NCI-H1417 (cell line): ENCODE measurements around the gene CACNA1C.
A peak's percentile ranks its signal among the peaks of the same experiment; 100 is the strongest.

Source experiments
- DNase-seq, 3 experiments: peaks; one replicate each; lab custom pipeline; 2025; lab: John Stamatoyannopoulos, UW

Gene CACNA1C

DNA sequence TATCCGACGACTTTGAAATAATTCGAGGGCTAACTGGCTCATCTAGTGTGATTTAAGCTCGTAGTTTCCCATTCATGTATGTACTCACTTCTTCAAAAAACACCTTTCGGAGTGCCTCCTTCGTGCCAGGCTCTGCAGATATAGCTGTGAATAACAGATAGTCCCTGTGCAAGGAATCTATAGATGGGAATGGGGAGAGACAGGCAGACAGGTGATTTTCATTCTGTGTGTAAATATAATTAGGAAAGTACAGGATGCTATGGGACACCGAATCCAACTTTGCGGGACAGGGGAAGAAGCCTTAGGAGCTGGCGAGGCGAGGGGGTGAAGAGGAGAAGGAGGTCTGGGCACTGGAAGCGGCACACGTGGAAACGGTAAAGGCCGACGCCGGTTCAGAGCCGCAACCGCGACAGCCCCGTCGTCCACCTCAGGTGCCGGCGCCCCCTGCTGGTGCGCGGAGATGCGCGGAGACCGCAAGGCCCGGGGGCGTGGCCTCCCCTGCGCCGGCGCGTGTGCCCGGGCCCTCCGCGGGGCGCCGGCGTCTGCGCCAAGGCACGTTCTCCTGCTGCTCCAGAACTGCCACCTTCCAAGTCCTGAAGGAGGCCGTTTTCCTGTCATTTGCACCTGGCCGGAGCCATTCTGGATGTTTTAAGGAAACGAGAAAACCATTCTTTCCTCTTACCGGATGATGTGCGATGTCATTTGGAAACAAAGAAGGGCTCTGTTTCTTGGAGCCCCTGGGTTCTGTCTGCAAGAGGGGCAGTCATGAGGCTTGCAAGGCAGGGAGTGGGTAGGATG is 18.0 kb upstream of the CACNA1C start:
- peak; percentile 92 to 94 (median 93) for DNase-seq

DNA sequence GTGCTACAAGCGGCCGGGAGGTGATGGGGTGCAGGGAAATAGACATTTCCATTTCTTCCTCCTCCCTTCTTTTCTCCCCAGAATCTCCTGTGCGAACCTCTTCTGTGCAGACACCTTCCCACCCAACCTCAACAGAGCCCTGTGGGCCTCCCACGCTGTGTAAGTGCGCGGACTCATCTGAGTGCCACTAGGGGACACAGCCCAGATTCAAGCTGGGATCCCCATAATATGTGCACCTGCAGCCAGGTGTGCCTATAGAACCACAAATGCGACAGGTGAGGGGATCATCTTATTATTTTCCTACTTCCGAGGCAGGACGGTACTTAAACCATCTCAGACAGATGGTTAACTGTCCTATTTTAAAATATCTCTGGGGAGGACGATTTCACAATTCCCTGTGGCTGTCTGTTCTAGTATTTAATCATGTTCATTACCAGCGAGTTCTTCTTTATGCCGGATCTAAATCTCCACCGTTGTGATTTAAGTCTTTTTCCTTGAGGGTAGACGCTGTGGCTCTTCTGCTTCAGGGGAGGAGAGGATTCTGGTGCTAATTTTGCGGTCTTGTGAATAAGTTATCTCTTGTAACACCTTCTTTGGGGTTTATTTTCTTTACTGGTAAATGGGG is 17.2 kb upstream of the CACNA1C start:
- DNase-seq, result no peak

GRCh38 chr12:2039034-2039433 is 13.8 kb upstream of the CACNA1C start:
- DNase-seq, result peak in 1 of 3 experiments; percentile 66

DNA sequence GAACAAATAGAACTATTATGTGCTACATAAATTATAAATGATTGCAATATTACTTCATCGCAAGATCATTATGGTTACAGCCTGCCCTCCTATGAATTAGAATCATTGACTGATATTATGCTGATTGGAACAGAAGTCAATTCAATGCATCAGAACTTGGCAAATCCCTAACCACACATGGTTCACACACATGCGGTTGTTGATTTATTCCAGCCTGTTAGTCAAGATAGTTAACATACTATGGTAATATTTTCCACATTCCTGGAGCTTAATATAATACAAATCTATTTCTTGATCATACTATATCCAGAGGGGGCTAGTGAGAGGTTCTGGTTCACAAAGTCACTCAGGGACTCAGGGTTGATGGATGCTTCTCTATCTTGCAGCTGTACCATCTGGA is 9.7 kb upstream of the CACNA1C start:
- DNase-seq, result no peak

DNA sequence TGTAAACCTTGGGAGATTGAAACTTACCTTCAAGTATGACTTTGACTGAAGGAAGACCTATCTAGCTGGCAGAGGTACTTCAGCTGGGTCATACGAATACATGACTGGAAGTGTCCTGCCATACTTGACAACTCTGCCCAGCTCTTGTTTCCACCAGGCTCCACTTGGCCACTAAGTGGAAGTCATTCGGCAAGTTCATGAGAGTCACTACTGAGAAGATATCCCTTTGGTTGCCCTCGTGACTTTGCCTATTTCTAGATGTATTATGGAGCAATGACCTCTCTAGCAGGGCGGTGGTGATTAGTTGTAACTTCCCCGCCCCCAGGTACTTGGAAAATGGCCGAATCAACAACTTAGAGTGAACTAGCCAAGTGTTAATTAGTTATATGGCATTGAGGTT is 8.6 kb upstream of the CACNA1C start:
- no peak for DNase-seq

- no peak for DNase-seq
These were observed 5.8 kb upstream of the CACNA1C start for GRCh38 chr12:2046957-2047356.

DNA sequence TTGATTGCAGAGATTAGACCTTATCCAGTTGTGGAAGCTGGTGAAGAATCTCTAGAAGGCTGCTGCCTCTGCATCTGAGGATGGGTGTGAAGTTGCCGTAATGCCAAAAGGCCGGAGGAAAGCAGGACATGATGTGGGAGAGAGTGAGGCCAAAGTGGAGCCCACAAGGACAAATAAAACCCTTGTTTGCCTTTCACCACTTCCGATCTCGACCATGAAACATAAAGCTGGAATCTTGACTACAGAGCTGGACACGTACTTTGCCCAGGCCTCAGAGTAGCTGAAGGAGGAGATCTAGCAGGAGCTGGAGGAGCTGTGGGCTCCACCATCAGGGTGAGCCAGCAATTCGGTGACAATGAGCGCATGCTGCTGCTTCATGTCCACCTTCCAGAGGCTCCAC is 5.0 kb upstream of the CACNA1C start:
- DNase-seq, result no peak

DNA sequence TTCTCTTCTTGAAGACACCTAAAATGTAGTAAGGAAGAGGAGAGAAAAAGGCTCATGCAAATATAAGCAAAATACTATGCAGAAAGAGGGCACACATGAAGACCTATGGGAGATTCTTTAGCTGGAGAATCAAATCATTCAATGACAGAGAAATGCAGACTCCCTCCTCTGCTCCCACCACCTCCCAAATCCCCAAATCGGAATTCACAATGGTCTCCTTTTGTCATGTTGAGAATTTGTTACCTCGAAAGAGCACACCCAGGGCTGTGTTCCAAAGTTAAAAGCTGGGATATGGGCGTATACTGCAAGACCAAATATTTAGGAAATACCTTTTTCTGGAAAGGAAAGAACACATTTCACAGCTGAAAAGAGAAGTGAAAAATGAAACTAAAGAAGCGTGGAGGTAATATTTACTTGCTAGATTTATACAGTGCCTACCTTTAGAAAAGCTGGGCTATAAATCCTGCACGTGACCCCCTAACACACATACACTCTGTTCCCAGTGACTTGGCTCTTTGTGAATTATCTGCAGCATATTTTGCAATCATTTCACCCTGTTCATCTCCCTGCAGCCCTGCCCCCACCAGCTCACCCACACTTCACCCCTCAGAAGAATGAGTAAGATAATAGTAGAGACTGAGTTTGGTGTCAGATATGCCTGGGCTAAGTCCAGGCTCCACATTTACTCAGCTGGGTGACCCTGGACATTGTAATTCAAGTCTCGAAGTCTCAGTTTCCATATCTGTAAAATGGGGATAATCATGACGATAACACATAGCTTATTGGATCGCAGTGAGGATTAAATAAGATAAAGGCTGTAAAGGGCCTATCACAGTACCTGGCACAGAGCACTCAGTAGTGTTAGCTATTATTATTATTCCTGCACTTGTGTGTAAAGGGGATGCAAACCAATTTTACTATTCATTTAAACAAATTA is 2.9 kb upstream of the CACNA1C start:
- DNase-seq, result no peak

GRCh38 chr12:2051700-2052621 is 826 bp upstream of the CACNA1C start:
- peak in 2 of 3 experiments; percentile 55 to 61 for DNase-seq

DNA sequence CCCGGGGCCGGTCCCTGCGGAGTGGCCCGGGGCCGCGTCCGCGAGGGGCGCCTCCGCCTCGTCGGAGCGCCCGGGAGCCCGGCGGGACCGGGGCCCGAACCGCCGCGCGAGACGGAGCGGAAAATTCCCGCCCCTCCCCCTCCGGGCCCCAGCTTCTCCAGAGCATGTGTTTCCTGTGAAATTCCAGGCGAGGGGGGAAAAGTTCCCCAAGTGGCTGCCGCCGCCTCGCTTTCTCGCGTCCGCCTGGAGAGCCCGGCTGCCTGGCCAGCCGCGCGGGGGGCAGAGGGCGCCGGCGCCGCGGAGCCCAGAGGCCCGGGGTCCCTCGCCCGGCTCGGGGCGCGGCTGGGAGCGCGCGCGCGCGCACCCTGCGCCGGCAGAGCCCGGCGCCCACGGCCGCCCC is 904 bp downstream of the CACNA1C start:
- peak in 2 of 3 experiments; percentile 67 to 73 for DNase-seq

GRCh38 chr12:2054091-2055018 is 1.6 kb downstream of the CACNA1C start:
- peak in 2 of 3 experiments; percentile 70 to 73 for DNase-seq

- peak; percentile 39 to 74 (median 48) for DNase-seq
These were observed 4.4 kb downstream of the CACNA1C start for GRCh38 chr12:2057041-2057794.

- peak in 1 of 3 experiments; percentile 49 for DNase-seq
These were observed 5.1 kb downstream of the CACNA1C start for GRCh38 chr12:2057795-2058408.

GRCh38 chr12:2058837-2059236 is 6.0 kb downstream of the CACNA1C start:
- DNase-seq, result no peak

DNA sequence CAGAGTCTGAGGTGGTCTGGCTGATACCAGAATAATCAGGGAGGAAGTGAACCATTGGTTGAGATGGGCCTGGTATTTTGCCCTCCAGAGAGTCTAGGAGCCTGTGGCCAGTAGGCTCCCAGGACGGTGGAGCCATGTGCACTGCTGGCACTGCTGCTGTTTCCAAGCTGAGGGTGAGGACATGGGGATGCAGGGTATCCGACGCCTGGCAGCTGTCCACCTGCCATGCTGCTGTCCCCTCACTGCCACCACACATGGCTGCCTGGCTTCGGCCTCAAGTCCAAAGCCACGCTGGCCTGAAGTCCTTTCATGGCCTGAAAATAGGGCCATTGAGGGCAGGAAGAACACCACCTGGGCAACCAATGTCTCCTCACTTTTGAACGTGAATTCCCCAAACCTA is 8.6 kb downstream of the CACNA1C start:
- DNase-seq, result no peak

DNA sequence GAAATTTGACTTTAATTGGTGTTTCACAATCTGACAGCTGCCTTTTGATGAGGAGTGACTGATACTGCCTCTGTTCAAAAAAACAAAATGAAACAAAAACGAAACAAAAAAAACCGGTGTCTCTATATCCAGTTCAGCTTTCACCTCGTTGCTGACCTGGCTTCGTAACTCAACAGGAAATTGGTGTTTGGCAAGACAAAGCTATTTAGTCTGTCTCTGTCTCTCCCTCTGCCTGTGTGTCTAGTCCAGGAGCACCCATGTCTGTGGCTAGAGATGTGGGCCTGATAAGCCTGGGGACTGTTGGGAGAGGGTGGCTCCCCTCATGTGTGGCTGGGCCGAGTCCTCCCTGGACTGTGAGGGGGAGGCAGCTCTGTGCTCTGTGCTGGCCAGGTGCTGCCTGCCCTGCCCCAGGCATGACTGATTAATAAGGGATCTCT is 11.3 kb downstream of the CACNA1C start:
- DNase-seq, result no peak

DNA sequence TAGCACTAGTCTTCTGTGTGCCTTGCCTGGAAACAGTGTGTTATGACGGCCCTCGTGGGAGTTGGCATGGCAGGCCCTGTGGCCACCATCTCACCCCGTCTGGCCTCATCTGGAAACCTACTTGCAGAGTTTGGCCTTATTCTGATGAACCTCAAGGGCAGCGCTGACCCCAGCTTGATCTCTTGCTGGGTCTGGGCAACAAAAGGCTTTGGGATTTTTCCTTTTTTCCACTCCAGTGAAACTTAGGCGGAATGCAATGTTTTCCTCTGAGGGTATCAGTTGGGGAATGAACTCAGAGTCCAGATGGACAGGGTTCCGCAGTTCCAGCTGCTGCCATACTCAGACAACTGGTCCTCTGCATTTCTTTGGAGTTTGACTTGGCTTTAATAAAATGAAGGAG is 15.9 kb downstream of the CACNA1C start:
- no peak for DNase-seq

DNA sequence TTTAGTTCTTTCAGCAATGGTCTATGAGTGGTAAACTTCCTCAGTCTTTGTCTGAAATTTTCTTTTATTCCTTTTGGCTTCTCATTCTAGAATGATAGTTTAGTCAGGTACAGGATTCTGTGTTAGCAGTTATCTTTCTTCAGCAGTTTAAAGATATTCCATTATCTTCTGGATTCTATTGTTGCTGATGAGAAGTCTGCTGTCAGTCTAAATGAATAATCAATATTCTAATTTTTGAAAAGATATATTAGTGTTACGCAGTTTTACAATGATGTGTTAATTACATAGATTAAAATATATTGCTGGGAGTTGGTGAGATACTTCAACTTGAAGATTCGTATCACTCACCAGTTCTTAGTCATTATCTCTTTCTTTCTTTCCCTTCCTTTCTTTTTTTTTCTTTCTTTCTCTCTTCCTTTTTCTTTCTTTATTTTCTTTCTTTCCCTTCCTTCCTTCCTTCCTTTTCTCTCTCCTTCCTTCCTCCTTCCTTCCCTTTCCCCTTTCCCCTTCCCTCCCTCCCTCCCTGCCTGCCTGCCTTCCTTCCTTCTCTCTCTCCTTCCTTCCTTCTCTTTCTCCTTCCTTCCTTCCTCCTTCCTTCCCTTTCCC is 17.8 kb downstream of the CACNA1C start:
- no peak for DNase-seq

- DNase-seq, result no peak
These were observed 22.0 kb downstream of the CACNA1C start for GRCh38 chr12:2074792-2075191.
